SH-SY5Y (cell line): Measurements from ENCODE around the gene CCNY.

Experiments used
- GATA2 ChIP-seq: IDR thresholded peaks from 2 replicates; pipeline ENCODE4 v1.6.1; 2011; ENCODE audit warnings: mild to moderate bottlenecking, low read depth, low read length
- GATA3 ChIP-seq: IDR thresholded peaks from 2 replicates; pipeline ENCODE4 v1.6.1; 2011; ENCODE audit warnings: low read depth, mild to moderate bottlenecking, low read length, moderate library complexity

GRCh38 chr10:35487336-35488034 is 151.2 kb downstream of the CCNY start:
- TF ChIP-seq GATA2 (no peak), GATA3 (no peak)
